Effector CD8-positive, alpha-beta T cell (primary cell): ENCODE measurements around the gene CR1L.
A peak's percentile ranks its signal among the peaks of the same experiment; 100 is the strongest.
"Not testable (repeated sequence)": the region's sequence is repeated elsewhere in the genome, so short reads cannot be mapped to it uniquely, and the experiment has no call there.

ENCODE experiments used
- DNase-seq: peaks from one replicate; lab custom pipeline; 2025; lab: John Stamatoyannopoulos, UW
- total RNA-seq, 4 experiments: gene quantifications; one replicate each; lab custom pipeline; 2026; lab: John Stamatoyannopoulos, UW

The CR1L gene
- 0 to 0.09 (median 0) reads per million in 4 experiments for total RNA-seq

DNA sequence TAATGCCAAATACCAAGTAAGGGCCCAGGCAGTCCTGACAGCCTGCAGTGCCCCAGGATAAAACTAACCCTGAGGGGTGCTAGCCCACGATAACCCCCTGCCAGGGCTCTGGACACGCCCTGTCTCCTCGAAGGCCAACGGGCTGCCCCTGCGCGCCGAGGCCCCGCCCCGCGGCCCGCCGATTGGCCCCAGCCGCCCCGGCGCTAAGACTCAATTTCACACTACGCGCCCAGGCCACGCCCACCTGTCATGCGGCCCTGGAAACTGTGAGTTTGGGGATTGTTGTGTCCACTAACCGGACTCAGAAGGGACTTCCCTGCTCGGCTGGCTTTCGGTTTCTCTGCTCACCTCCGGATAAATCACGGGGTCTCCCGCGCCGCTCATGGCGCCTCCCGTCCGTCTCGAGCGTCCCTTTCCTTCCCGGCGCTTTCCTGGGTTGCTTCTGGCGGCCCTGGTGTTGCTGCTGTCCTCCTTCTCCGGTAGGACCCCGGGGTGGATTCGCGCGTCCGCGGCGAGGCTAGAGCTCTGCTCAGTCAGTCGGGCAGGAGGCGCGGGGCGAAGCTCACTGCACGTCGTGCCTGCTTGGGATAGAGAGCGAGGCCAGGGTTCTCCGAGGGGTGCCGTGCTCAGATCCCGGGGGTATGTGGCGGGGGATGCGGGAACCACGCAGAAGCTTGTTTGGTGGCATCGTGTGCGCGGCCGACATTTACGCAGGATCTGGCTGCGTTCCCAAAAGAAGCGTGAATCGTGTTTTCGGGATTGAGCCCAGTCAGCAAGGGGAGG, at the start of gene CR1L:
Gene CR1L (plus strand): TSS at position 282 of the 783 bp plus-strand sequence. CDS start 101 bp downstream, at position 383.
- DNase-seq = peak; percentile 70

DNA sequence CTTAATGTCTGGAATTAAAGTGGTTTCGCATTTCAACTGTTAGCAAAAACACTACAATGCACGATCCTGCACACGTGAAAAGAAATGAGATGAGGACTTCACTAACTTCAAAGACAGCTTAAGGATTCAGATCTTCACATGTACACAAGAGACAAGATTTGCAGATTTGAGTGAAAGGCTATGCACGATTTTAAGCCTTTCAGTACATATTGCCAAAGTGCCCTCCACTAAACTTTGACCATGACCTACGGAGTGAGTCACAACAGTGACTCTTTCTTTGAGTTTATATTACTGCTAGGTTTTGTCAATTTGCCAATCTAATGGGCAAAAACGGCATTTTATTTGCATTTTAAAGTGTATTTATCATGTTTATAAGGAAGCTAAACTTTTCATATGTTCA, 41.2 kb upstream of the CR1L start:
- no peak for DNase-seq

DNA sequence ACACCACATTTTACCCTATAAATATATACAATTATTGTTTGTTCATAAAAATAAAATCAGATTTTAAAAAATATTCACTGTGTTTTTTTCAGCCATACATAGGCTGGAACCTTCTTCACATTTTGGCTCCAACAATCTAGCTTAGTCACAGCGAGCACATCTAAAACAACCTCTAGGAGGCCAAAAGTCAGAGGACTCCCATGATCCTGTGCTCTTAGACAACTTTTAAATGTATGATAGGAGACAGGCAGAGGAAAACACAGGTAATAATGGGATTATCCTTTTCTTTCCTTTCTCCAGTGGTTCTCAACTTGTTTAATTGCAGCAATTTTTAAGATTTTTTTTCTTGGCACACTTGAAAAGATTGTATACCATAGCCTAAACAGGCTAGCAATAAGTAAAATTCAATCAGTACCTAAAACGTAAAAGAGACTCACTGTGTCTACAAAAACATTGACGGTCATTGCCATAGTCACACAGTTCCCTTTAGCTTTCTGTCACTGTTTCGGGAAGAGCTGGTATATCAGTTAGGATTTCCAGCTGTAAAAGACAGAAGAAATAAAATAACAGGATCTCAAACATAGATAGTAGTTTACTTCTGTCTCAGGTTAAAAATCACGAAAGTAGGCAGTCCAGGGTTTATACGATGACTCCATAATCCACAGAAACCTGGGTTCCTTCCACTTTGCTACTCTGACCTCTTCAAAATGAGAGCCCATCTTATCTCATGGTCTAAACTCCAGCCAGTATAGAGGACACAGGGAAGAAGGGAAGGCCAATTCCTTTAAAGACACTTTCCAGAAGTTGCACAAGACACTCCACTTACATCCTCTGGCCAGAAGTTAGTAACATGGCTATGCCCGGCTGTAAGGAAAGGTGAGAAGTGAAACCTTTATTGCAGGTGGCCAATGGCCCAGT, 39.2 kb upstream of the CR1L start:
- DNase-seq = no peak

DNA sequence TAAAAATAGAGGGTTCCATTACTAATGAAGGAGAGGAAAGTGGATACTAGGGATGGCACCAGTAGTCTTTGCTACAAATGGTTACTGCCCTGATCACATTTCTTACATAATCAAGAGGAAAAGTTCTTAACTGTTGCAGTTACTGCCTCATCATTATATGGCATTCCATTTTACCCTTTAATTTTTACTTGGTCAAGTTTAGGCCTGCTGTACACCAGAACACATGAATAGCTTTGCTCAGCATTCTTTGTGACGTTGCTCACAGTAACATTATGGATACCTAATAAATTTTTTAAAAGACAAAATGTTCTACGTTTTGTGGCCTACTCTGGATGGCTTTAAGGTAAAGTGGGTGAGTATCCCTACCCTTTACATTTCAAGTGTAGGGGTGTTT, 38.6 kb upstream of the CR1L start:
- no peak for DNase-seq

DNA sequence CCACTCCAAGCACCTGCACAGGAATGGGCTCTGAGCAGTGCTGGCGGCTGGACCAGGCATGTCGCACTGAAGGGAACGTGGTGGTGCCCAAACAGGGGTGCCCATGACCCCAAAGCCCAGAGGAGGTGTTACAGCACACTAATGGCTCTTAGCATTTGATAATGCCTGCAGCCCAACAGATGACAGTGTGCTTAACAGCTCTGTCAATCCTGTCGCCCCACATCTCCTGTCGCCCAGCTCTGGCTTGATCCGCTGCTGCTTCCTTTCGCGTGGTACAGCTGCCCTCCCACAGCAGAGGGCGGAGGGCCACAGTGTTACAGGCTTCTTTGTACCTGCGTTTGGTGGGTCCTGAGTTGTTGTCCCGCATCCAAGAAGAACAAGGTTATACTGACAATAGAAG, 32.2 kb upstream of the CR1L start:
- no peak for DNase-seq

DNA sequence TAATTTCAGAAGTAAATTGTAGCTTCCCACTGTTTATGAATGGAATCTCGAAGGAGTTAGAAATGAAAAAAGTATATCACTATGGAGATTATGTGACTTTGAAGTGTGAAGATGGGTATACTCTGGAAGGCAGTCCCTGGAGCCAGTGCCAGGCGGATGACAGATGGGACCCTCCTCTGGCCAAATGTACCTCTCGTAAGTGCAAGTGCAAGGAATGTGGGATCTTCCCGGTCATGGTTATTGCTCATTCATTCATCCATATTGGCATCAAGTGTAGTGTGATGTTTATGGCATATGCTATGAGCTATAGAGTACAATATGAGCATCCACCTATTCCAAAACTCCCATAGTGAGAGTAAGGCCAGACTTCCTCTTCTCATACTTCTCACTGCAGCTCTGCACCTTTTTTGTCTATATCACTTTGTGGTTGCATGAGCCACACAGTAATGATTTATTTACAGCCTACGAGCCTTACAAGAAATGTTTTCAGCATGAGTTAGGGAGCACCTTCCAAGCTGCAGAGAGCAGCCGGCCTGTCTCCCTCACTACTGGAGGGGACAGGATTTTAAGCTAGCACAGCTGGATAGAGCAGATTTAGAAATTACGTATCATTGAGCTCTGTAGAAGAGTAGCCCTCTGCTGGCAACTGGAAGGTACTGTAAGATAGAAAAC, 24.9 kb upstream of the CR1L start:
- no peak for DNase-seq

DNA sequence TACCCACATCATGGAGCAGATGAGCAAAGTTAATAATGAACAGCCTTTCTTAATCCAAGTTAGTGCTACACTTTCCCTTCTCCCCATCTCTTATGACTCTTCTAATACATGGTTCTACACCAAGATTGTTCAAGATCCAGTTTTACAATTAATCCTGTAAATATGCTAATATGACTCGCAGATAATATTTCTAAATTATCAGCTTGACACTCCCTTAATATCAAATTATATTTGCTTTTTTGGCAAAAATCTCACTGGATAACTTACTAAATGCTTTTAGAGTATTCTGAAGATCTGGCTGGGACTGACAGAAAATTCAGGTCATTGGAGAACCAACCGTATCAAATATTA, 24.4 kb upstream of the CR1L start:
- no peak for DNase-seq

DNA sequence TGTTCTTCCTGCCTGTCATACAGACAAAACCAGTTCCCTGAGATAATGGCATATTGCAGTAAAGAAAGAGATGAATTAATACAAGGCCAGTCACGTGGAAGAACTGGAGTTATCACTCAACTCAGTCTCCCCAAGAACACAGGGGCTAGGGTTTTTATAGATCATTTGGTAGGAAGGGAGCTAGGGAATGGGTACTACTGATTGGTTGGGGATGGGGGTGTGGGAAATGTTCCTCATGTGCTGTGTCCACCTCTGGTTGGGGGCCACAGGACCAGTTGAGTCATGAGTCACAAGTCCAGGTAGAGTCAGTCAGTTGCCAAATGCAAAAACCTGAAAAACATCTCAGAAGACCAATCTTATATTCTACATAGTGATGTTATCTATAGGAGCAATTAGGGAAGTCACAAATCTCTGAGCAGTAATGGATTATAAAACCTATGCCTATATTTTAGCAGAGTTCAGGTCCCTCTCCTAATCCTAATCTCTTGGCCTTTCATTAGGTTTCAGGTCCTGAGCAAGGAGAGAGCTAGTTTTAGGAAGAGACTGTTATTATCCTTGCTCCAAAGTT, 19.3 kb upstream of the CR1L start:
- DNase-seq = not testable (repeated sequence)

DNA sequence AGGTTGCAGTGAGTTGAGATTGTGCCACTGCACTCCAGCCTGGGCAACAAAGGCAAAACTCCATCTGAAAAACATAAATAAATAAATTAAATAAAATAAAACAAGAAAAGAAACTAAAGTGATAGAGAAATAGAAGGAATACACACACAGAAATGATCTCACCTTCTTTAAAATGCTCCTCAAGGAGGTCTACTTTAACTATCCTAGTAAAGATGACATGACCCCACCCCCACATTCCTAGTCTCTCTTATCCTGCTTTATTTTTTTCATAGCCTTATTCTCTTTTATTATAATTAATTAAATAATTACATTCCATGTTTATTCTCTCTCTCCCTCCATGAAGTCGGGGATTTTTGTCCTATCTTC, 18.0 kb upstream of the CR1L start:
- no peak for DNase-seq

DNA sequence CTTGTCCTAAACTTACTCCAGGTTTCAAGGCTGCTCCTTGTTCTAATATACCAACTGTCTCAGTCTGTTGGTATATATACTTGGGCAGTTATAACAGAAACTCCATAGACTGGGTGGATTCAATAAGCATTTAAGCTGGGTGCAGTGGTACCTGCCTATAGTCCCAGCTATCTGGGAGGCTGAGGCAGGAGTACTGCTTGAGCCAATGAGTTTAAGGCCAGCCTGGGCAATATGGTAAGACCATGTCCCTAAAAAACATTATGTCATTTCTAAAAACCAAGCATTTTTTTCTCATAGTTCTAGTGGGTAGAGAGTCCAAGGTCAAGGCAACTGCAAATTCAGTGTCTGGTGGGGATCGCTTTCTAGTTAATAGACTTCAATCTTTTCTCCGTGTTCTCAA, 17.4 kb upstream of the CR1L start:
- DNase-seq = no peak

DNA sequence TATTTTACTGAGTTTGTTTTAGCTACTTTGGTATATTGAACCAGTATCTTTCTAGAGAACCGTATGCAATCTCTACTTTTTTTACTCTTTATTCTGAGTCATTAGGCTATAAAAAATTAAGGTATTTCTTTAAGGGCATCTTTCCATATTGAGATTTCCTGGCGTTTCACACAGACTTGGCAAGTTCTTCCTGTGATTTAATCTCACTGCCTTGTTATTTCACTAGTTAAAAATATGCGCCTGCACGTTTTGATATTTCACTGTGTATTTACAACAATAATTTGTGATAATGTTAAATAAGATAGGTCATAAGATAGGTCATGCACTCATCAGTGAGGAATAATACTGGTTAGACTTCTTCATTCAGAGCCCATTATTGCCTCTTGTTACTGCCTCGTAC, 16.2 kb upstream of the CR1L start:
- DNase-seq = no peak

DNA sequence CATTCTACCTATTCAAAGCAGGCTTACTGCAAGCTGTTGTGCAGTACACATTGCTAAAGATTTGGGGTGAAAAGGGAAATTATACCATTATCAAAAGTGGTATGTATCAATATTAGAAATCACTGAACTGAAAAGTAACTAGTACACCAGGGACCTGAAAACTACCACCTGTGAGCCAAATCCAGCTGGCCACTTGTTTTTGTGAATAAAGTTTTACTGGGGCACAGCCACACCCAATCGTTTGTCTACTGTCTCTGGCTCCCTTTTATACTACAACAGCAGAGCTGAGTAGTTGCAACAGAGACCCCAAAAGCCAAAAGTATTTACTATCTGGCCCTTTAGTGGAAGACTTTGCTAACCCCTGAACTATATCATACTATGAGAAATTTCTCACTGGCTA, 13.8 kb upstream of the CR1L start:
- DNase-seq = no peak

DNA sequence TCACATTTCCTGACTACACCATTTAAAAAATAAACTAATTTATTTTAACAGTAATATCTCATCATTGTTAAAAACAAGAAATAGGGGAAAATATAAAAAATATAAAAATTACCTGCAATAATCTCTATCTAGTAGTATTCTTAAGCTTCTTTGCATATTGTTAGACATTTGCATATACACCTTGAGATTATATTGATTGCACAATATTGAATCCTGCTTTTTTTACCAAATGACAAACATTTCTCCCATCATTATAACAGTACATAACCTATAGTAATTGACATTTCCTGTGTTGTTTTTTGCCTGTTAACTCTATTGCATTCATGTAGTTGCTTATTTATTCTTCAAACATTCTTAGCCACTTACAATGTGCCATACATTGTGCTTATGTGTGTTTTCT, 11.7 kb upstream of the CR1L start:
- no peak for DNase-seq

DNA sequence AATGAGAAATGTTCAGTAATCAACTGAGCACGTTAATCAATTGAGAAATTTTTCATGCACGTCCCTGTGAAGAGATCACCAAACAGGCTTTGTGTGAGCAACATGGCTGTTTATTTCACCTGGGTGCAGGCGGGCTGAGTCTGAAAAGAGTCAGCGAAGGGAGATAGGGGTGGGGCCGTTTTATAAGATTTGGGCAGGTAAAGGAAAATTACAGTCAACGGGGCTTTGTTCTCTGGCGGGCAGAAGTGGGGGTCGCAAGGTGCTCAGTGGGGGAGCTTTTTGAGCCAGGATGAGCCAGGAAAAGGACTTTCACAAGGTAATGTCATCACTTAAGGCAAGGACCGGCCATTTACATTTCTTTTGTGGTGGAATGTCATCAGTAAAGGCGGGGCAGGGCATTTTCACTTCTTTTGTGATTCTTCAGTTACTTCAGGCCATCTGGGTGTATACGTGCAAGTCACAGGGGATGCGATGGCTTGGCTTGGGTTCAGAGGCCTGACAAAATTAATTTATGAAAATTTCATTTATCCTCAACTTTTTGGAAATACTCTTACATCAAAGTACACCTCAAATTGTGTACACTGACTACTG, 11.1 kb upstream of the CR1L start:
- not testable (repeated sequence) for DNase-seq

DNA sequence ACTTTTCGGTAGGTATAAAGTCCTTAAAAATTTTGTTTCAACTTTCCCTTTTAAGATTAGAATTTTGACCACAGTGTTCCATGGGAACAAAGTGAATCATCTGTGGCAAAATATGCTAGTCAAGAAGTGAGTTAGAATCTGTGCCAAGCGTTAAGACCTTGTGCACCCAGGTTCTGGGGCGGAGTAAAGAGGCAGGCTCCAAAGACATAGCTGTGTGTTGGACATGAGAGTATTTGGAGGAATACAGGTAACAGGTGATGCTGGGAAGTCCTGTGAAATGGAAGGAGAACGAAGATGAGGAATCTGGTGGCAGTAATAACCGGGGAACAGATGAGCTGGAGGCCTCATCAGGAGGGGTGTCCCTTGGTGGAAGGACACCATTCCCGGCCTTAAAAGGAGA, 10.6 kb upstream of the CR1L start:
- not testable (repeated sequence) for DNase-seq

DNA sequence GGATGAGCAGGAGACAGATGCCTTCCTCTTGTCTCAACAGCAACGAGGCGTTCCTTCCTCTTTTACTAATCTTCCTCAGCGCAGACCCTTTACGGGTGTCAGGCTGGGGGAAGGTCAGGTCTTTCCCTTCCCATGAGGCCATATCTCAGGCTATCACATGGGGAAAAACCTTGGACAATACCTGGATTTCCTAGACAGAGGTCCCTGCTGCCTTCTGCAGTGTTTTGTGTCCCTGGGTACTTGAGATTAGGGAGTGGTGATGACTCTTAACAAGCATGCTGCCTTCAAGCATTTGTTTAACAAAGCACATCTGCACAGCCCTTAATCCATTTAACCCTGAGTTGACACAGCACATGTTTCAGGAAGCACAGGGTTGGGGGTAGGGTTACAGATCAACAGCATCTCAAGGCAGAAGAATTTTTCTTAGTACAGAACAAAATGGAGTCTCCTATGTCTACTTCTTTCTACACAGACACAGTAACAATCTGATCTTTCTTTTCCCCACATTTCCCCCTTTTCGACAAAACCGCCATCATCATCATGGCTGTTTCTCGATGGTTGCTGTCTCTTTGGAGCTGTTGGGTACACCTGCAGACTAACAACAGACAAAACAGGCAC, 9.3 kb upstream of the CR1L start:
- DNase-seq = not testable (repeated sequence)

DNA sequence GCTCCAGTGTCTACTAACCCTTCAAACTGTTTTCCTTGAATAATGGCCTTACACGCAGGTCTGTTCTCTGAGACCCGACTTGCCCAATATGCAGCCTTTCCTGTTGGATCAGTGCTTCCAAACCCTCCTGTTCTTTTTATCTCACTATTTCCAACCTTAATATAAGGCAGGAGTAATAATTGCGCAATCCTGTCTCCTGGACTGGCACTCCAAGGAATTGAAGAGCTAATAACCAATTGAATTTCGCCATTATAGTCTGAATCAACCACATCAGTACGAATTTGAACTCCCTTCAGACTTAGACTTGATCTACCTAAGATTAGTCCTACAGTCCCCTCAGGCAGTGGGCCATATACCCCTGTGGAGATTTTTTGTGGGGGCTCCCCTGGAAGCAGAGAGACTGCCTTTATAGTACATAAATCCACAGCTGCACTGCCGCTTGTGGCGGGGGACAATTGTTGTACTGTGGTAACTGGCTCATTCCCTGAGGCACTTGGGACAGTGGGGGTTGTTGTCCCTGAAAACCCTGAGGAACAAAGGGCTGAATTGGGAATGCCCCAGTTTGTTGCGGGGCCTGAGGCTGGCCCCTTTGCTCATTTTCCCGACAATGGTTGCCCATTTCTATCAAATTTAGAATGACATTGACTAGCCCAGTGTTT, 6.3 kb upstream of the CR1L start:
- not testable (repeated sequence) for DNase-seq

DNA sequence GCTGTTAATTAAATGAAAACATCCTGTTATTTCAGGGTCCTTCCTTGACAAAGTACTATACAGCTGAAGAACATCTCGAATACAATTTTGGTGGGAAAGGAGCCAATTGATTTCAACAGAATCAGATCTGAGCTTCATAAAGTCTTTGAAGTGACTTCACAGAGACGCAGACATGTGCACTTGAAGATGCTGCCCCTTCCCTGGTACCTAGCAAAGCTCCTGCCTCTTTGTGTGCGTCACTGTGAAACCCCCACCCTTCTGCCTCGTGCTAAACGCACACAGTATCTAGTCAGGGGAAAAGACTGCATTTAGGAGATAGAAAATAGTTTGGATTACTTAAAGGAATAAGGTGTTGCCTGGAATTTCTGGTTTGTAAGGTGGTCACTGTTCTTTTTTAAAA, 5.6 kb upstream of the CR1L start:
- not testable (repeated sequence) for DNase-seq

DNA sequence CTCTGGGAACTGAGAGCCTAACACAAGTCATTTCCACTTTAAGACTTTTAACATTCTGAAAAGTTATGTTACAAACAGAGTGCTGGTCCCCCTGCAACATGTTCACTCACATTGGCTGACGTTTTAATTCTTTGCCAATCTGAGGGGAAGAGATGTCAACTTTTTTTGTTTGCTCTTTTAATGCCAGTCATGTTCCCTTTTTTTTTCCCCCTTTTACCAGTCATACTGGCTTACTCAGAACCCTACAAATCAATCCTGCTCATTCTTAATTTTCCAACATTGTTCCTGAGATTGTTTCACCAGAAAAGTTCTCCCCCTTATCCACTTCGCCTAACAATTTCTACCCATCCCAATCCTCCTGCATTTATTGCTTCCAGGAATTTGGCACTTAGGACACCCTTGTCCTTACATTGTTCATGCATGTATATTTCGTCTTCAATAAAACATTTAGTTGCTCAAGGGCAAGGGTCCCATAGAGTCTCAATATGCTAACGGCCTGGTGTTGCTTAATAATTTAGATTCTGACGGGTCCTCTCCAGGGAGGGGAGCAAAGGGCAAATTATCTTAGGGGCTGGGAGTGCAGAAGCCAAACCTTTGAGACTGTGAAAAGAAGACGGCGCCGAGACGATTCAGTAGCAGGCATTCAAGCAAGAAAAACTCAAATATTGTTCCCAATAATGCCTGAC, 624 bp upstream of the CR1L start:
- DNase-seq = no peak

DNA sequence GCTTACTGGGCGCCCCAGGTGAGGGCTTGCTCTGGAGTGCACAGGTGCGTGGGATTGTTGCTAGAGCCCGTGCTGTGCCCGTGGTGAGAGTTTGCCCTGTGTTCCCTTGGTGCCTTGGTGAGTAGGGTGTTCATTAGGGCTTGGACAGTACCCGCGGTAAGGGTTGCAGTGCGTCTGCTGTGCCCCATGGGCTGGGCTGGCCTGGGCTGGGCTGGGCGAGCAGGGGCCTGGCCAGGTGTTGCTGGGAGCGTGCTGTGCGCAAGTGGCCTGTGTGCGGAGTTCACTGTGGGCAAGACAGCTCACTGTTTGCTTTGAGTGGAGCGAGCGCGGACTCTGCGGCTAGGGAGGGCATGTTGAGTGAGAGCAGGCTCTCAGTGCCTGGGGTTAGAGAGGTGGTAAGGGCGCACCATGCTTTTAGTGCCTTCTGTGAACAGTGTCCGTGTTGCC, 725 bp downstream of the CR1L start:
- DNase-seq = no peak
